DMS53 (cell line): Measurements from ENCODE around the gene ZNF827.

ENCODE experiments used
- DNase-seq: peaks from one replicate; lab custom pipeline; 2025; lab: John Stamatoyannopoulos, UW

The ZNF827 gene

DNA sequence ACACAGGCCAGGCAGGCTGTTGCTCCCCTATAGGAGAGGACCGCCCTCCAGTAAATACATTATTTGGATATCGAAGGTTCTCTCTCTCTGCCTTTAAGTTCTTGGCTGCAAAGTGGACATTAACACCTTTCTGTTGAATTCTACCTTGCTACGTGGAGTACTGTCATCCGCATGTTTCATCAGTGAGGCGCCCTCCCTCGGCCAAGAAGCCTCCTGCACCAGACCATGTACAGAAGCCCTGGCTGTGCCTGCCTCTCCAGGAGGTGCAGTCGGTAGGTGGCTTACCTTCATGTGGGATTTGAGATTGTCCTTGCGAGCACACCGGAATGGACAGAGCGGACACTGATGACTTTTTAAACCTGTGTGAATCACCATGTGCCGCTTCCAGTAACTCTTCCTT lies 46.7 kb downstream of the ZNF827 start:
- DNase-seq: peak; percentile 2

DNA sequence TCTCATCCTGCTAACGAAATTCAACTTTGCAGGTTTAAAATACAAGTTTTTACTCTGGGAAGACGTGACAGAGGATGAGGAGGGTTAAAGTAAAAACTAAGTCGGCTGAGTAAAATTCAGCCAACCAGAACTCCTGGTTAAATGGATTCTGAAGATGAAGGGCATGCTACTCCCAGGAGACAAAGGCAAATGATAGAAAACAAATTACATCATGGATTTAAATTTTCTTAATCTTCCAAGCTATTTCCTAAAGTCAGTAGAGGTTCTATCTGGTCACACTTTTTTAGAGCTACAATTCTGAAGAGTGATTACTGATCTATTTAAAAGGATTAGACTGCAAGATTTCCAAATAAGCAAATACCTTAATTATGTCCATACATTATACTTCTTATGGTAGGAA lies 47.9 kb downstream of the ZNF827 start:
- no peak for DNase-seq

DNA sequence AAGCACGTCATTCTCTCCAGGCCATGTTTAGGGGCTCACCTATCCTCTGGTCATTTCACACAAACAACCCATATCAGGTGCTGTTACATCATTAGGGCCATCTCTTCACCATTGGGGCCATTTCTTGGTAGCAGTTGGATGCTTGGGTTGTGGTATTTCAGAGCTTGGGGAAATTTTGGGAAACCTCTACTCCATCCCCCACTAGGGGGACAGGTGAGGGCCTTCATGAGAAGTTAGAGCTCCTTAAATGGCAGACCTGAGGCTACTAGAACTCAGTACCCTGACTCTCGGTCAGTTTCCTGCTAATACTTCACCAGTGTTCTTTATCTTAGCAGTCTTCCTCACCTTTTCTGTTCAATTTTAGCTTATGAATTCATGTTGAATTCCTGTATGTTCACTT lies 50.2 kb downstream of the ZNF827 start:
- no peak for DNase-seq

DNA sequence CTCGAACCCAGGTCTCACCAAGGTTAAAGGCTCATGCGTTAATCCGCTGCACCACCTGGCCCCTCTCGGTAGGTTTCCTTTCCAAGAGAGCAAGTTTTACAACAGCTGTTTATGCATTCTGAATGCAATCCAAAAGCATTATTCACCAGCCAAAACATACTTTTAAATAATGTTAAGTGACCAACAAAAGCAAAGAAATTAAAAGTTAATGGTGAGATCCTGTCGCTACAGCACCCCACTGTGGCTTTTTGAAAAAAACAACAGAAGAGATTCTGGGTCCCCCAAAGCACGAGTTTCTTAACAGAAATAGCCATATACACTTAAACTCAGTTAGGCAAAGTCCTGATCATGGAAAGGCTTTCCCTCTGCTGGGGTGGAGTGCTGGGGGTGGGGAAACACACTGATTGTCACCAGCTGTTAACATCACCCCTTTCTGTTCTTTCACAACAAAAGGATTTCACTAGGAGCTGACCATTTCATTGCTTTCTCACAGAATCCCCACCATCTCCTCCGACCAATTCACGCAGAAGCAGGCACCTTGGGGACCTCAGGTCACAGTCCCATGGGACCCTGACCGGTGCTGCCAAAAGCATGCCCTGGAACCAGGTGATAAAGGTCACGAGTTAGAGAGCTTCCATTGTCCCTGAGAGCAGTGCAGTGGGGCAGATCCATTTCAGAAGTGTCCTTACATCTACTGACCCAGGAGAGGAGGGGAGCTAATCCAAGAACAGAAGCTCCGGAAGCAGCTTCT lies 51.2 kb downstream of the ZNF827 start:
- DNase-seq: no peak

DNA sequence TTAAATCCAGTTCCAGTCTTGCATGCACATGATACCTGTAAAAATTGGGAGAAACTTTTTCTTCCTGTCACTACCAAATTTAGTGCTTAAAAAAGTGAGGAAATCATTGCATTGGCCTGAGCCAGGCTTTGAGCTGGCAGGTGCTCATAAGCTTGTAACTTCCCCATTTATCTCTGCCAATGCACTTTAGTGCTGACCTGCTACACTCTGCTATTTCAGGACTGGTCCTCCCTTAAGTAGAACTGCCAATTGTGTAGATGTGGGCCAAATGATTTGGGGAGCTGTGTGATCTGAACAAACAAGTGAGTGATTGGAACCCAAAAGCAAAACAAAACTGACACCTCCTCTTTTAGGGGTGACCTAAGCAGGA lies 51.8 kb downstream of the ZNF827 start:
- DNase-seq: no peak

DNA sequence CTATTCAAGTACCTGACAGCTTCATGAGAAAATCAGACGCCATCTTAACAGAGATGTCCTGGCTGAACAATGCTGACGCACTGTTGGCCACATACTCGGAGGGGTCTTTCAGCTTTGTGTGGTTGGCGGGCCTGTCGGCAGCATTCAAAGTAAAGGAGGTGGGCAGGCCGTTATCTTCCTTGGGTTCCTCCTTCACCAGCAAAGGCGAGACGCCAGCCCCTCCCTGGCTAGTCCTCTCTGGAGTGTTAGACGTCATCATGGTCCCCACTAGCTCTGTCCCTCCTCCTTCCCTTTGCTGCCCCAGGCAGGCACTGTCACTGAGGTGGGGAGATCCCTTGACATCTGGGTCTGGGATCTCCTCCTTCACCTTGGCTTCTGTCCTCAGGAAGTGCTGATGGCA lies 53.0 kb downstream of the ZNF827 start:
- DNase-seq: no peak

DNA sequence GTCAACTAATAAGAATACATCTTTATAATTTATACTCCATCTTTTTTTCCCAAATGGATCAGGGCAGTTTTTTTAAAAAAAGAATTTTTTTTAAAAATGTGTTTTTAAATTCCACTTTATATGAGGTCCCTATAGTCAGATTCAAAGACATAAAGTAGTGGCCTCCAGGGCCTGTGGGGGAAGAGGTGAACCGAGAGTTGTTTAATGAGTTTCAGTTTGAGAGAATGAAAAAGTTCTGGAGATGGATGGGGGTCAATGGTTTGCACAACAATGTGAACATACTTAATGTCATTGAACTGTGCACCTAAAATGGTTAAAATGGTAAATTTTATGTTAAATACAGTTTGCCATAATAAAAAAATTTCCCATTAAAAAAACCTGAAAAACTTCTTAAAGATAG lies 53.8 kb downstream of the ZNF827 start:
- no peak for DNase-seq

DNA sequence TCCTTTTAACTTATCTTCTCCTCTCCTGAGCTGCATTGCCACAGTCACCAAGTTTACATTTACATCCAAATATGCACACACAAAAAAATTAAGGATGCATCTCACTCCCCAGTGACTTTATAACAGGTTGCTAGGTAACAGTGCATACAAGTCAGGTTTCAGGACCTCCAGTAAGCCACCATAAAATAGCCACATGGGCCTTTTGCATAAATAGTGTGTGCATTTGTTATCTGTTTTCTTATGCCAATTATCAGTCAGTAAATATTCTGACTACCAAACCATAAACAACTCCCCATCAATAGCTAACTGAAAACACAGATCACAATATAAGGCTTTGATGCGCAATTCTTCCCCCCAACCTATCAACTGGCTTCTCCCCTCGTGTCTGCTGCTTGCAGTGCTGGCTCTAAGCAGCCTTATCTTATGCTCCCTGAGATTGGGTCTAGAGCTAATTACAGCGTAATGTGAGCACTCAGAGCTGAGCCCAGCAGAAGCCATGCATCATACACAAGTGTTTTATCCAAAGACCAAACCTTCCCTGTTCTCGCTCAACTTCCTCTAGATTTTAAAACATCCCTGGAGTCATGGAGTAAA lies 55.4 kb downstream of the ZNF827 start:
- DNase-seq: peak; percentile 15

DNA sequence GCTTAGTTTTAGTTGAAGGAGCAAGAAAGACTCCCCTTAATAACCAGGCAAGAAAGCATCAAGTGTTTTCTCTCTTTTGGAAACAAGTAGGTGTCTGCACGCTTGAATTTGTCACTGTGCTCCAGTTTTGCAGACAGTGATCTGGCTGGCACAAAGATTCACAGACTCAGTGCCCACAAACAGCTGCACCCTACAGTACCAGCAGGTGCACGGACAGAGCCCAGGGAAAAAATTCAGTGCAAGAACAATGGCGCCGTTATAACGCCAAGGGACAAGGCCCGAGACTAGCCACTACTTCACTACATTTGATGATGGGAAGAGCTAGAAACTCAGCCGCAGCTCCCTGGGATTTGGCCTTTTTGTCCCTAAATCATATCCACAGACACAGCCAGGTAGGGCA lies 56.0 kb downstream of the ZNF827 start:
- DNase-seq: peak; percentile 15

DNA sequence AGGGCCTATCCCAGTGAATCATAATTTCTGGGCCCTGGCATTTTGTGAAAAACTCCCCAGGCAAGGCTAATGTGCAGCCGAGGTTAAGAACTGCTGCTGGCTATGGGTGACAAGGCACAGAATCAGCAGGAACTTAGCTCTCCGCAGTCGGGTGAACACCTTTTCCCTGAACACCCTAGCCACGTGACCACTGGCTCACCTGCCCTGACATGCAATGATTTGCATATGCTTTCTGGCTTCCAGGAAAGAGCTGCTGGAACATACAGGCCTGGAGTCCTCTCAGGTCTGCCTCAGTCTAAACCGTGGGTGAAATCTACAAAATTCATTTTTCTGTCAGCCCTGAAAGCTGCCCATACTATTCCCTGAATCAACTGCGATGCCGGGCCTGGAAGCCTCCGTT lies 56.6 kb downstream of the ZNF827 start:
- DNase-seq: peak; percentile 90

DNA sequence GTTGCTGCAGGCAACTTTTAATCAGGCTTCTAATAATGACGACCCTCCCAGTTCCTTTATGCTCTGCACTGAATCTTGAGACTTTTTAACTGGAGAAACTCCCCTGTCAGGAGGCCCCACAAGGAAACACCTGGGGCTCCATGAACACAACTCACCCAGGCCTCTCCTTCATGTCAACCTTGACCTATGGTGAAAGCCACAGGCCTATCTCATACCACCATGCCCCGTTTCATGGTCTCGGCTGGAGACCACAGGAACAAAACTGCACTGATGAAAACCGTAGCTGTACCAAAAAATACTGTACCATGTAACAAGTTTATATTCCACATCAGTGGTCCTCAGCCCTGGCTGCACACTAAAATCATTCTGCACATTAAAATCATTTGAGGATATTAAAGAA lies 57.0 kb downstream of the ZNF827 start:
- DNase-seq: peak; percentile 14

DNA sequence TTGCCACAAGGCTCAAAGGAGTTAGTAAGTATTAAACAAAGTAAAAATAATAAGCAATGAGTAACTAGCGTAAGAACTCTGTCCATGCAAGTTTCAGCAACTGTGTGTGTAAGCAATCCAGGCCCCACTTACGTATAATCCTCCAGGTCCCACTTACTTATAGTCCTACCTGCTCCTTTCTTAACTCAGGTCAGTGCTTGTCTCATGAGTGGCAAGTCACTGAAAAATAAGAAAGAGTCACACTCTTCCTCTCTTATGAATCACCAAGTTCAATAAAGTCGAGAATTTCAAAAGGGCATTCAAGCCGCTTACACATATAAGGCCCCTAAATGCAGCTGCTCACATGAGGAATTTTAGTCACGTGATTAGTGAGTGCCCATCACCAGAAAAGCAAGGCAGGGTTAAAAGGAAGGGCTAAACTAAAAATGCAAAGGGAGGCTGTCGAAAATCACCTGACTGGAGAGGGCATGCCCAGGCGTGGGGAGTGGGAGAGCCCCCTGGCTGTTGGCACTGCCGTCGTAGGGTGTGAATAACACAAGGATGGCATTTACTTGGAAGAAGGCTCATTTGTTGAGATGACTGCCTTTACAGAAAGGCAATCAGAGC lies 58.2 kb downstream of the ZNF827 start:
- DNase-seq: no peak

DNA sequence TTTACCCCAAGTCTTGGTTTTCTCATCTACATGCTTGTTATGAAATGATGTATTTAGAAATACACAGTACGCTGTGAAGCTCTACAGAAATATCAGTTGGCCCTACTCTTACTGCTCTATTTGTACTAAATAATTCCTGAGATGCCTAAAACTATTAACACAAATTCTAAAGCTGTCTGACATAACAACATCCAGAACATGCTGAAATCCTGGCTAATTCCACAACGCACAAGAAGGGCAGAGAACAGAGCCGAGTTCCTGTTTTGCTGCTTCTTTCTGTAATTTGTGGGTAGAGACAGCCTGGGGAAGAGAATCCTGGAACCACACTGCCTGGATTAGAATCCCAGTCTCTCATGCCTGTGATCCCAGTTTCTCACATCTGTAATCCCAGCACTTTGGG lies 59.0 kb downstream of the ZNF827 start:
- DNase-seq: no peak

DNA sequence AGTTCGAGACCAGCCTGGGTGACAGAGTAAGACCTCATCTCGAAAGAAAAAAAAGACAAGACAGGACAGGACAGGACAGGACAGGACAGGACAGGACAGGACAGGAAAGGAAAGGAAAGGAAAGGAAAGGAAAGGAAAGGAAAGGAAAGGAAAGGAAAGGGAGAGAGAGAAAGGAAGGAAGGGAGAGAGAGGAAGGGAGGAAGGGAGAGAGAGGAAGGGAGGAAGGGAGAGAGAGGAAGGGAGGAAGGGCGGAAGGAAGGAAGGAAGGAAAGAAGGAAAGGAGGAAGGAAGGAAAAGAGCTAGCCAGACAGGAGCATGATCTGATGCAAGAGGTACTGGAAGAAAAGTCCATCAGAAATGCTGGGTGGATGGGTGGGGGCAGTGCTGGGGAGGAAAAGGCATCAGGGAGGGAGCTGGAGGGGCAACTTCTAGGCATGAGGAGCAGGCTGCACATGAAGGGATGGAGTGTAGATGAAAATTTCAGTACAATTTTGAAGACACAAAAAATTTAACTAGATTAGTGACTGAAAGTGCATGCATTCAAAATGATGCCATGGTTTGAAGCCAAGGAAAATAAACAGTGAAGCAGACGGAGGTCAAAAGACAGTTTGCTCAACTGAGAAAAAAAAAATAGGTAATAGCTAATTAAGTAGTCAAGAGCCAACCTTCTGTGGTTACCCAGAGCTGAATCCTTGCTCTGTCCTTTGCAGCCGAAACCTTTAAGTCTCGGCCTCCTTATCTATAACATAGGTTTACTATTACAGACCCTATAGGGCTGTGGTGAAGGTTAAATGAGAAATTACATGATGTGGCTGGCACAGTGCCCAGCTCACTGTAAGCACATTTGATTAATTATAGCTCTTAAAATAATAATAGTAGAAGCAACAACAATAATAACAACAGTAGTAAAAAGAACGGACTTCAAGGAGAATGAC lies 59.9 kb downstream of the ZNF827 start:
- no peak for DNase-seq

DNA sequence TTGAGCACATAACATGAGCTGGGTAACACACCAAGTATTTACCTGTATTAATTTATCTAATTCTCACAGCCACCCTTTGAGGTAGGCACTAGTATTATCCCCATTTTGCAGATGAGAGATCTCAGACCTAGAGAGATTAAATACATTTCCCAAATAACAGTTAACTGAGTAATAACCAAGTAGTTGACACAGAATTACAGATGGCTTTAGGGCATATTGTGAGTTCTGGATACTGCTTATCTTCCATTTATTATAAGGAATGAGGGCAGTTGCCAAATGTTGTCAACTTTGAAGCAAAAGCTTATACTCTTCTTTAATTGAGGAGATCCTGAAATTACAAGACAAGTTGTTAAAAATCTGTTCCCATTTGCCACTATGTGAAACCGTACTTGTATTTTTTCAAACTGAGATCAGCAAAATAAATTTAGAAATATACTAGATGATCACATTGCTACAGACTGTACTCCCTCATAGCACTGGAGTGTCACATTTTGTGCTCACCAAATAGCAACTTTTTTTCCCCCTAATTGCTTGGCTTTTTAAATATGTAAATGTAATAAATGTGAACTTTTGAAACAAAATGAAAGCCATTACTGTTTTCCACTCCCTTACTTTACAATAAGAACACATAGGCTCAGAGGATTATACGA lies 62.0 kb downstream of the ZNF827 start:
- DNase-seq: no peak

DNA sequence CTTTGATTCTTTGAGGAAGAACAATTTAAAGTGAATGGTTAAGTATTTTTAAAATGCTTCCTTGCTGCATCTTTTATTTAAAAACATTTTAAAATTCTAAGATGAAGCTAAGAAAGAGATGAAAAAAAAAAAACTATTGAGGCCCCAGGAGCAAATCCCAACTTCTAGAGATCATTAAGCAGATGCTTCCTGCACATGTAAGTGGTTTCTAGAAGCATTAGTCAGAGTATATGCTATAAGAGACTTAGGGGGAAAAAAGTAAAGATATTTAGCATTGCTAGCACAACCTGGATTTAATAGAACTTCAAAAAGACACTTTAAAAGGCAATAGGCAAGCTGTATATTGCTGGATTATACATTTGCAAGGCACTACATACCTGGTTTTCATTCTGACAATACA lies 64.7 kb downstream of the ZNF827 start:
- DNase-seq: no peak

DNA sequence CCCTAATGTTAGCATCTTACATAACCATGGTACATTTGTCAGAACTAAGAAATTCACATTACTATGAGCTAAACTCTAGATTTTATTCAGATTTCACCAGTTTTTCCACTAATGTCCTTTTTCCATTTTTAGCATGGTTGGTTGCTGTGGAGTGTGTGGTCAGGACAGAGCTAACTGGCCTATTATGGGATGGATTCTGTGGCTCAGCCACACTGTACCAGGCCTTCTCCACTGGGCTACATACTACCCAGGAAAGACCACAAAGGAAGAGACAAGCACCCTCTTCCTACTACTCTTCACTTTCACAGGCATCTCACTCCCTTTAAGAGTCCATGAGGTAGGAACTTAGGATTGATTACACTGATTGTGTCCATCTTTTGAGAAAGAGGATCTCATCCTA lies 67.4 kb downstream of the ZNF827 start:
- DNase-seq: no peak

DNA sequence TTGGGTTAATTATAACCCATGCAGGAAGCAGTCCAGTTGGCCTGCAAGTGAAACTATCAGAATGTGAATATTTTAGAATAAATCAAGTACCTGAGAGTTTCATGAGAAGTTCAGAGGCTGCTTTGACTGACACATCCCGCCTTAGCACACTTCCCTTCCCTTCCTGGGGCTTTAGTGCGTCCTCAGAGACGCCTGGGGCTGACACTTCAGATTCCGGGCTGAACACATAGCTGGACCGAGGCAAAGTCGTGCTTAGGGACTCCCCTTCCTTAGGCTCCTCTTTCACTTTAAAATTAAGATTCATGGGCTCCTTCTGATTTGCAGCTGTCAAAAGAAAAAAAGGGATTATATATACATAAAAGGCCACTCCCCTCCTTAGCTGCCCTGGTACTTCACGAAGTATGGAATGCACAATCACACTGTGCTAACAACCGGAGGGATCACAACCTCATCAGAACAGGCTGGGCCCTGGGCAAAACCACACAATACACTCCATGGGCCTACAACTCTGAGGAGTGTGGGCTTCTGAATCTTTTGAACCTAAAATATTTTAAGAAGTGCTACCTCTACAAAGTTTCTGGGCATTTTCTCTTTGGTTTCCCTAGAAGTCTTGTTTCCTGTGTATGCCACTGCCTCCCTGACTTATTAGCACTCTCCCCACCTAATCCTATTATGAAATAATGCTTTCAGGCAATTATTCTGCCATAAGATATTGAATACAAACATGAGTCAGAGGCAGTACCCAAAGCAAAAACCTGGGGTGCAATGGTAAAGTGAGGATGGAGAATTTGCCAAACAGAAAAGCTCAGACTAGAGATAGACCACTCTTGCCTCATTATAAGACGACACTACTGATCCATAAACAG lies 68.2 kb downstream of the ZNF827 start:
- DNase-seq: no peak

DNA sequence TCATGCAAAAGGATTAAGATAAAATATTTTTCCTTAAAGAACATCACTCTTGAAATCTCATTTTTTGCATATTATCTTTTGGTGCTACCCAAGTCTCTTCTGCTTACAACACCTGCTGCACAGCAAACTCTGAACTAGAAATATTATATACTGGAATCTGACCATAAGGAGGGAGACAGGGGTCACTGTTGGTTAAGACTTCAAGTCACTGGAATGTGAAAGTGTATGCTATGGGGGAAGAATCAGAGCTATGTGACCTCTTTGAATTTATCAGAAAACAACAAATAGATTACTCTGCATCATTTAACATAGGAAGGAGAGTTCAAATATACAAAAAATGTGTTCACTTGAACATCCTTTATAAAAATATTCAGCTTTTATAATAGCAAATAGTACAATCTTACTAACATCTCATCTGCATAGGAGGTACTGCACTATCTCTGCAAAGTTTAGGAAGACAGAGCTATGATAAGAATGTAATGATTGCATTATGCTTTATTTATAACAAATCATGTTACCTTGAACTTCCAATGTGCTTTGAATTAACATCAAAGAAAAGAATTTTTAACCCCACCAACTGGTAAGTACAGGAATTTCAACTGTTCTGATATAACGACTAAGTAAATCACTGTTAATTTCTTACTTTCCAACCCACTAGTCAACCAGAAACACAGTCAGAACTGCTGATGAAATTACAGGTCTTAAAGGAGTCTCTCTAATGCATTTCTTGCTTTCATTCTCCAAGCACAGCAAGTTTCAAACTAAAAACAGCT lies 69.8 kb downstream of the ZNF827 start:
- no peak for DNase-seq

DNA sequence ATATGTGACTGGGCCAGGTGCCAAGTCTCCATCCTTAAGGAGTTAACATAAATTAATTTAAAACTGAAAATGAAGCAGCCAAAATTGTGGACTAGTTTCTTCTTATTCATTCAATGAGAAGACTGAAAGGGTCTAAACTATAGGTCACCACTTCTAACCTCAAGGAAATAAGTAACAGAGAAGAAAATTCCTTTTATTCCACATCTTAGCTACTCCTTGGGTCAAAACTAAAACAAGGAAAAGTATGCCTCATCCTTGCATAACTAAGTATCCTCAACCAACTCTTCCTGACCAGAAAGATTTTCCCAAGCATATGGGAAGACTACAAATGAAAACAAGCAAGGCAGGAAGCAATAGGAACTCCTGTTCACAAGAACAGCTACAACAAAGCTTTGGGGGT lies 71.2 kb downstream of the ZNF827 start:
- no peak for DNase-seq
